C4-2B (cell line): ENCODE results near the gene ADGRA3.

Experiments used
- CTCF ChIP-seq: fragments of 450-650 bp; conservative IDR thresholded peaks from 2 replicates; pipeline ENCODE4 v1.5.1; 2017; ENCODE audit warnings: mild to moderate bottlenecking
- ZFX ChIP-seq: fragments of 450-650 bp; IDR thresholded peaks from 2 replicates; pipeline ENCODE4 v1.6.1; 2017

GRCh38 chr4:22514001-22514400, 1.9 kb downstream of the ADGRA3 start:
- TF ChIP-seq CTCF (no peak), ZFX (no peak)
